Mucosa of descending colon (tissue), 3 donors: ENCODE results near the gene SNTG2. TPM values are rescaled to one million over a fixed set of nuclear protein-coding genes. Genes with fewer than 3 reads are reported as not detected.

ENCODE experiments used
- ATAC-seq: fragments of 200-7000 bp; cut with Tn5 transposase; one replicate; pipeline ENCODE4 v1.9.1; 2020; ENCODE audit warnings: mild to moderate bottlenecking, moderate library complexity
- DNase-seq, 3 donors: peaks; one replicate each; pipeline ENCODE4 v3.0.0-alpha.2; 2020
- H3K36me3 ChIP-seq: fragments of 200-600 bp; one replicate; pipeline ENCODE4 v1.8.0; 2021; ENCODE audit warnings: low read depth, mild to moderate bottlenecking
- H3K4me1 ChIP-seq: fragments of 200-600 bp; one replicate; pipeline ENCODE4 v1.8.0; 2021; ENCODE audit warnings: low read depth, mild to moderate bottlenecking
- H3K4me3 ChIP-seq: fragments of 200-600 bp; one replicate; pipeline ENCODE4 v1.8.0; 2021; ENCODE audit warnings: mild to moderate bottlenecking
- H3K9me3 ChIP-seq: fragments of 200-600 bp; one replicate; pipeline ENCODE4 v1.8.0; 2021; ENCODE audit warnings: mild to moderate bottlenecking
- CTCF ChIP-seq: fragments of 200-600 bp; IDR thresholded peaks from one replicate; pipeline ENCODE4 v1.8.0; 2022; ENCODE audit warnings: antibody characterized with exemption, mild to moderate bottlenecking
- intact Hi-C, 2 donors: fragments of 100-400 bp; cut with DNase I in 1 of 2; cut with micrococcal nuclease in 1 of 2; formaldehyde crosslinking; loops; one replicate each; pipeline versions ENCODE4 v1.11.0 to v1.11.1; 2022; cut with DNase I, micrococcal nuclease
- total RNA-seq, 3 donors: library from RNA; stranded (reverse); fragmentation: NEBNext Ultra II Directional in 2 of 3; extraction: Animal tissue kit (Norgen Biotek cat#: 25700) in 2 of 3; gene quantifications; one replicate each; pipeline versions ENCODE4 v1.2.1 to v1.2.4, GENCODE V29; 2021 to 2023
- donor health status: DM: no; HTN: no; CAD: no; lungs with moderate emphysema.
- donor health status: DM: no; HTN: no; CAD: no.
- donor health status: DM: no; HTN: yes; CAD: no.

SNTG2 gene
- total RNA-seq, 3 donors from 2014 or later, result 0.38 to 3.0 (median 2.8) TPM

- H3K4me3 ChIP-seq, result no peak overlapping the region
- no peak for TF ChIP-seq CTCF
- no peak for DNase-seq
- H3K9me3 ChIP-seq, result no peaks in the 10 kb centered on the region
- H3K4me1 ChIP-seq, result no peaks in the 10 kb centered on the region
- intact Hi-C loops, result no loop called here
- H3K36me3 ChIP-seq, result no peaks in the 10 kb centered on the region
- ATAC-seq, result no peak
Measured at GRCh38 chr2:1286929-1287328, 336.3 kb downstream of the SNTG2 start.

- Histone ChIP-seq H3K36me3 (no peaks in the 10 kb centered on the region), H3K4me1 (no peaks in the 10 kb centered on the region), H3K4me3 (no peak overlapping the region), H3K9me3 (no peaks in the 10 kb centered on the region)
- DNase-seq (no peak), ATAC-seq (no peak)
- intact Hi-C loops, result no loop called here
- TF ChIP-seq CTCF, result no peak
Measured at GRCh38 chr2:1287427-1287826, 336.8 kb downstream of the SNTG2 start.

- Histone ChIP-seq H3K36me3 (no peaks in the 10 kb centered on the region), H3K4me3 (no peak overlapping the region), H3K4me1 (no peaks in the 10 kb centered on the region), H3K9me3 (no peaks in the 10 kb centered on the region)
- no peak for ATAC-seq
- no peak for TF ChIP-seq CTCF
- intact Hi-C loops, result no loop called here
- no peak for DNase-seq
Measured at GRCh38 chr2:1294900-1295299, 344.3 kb downstream of the SNTG2 start.

- no peak for TF ChIP-seq CTCF
- Histone ChIP-seq H3K4me3 (no peak overlapping the region), H3K4me1 (no peaks in the 10 kb centered on the region), H3K36me3 (no peaks in the 10 kb centered on the region), H3K9me3 (no peaks in the 10 kb centered on the region)
- ATAC-seq (no peak), DNase-seq (no peak)
- intact Hi-C loops, result no loop called here
Measured at GRCh38 chr2:1295740-1296139, 345.1 kb downstream of the SNTG2 start.

DNA sequence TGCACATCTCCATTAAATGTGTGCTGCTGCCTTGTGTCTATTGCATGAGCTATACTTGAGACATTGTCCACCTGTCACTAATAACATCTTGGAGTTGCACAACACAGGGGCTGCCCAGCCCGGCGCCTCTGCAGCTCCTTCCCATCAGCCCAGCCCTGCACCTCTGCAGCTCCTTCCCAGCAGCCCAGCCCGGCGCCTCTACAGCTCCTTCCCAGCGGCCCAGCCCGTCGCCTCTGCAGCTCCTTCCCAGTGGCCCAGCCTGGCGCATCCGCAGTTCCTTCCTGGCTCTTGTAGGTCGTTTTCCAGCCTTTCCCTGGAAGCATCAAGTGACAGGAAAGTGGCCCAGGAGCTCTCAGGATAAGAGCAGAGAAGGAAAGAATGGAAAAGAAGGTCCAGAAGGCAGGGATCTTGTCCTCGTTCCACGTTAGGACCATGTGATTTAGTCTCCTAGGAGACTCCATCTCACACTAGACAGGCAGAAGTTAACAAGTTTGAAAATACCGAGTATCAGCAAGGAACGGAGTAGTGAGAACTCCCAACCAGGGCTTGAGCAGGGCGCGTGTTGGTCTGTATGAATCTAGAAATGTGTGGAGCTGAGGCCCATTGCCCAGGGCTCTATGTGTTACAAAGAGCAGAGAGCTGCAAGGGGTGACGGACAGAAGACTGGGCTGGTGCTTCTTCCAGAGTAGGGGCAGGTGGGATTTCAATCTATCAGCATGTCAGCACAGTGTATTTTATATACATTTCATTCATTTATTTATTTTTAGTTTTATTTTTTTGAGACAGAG is 346.9 kb downstream of the SNTG2 start:
- H3K4me3 ChIP-seq, result no peak overlapping the region
- ATAC-seq, result no peak

More for the DNA sequence above, 346.9 kb downstream of the SNTG2 start:
- no peaks in the 10 kb centered on the region for H3K9me3 ChIP-seq
- H3K4me1 ChIP-seq, result no peaks in the 10 kb centered on the region
- DNase-seq, result no peak
- no peak for TF ChIP-seq CTCF
- no peaks in the 10 kb centered on the region for H3K36me3 ChIP-seq
- intact Hi-C loops, result no loop called here
